Activated naive CD4-positive, alpha-beta T cell treated with anti-CD3 and anti-CD28 coated beads, Interleukin-2, amount 50 U/mL, for 24 hours (primary cell): ENCODE results near the gene SNAPC1.
A peak's percentile ranks its signal among the peaks of the same experiment; 100 is the strongest.
"Not testable (repeated sequence)": the region's sequence is repeated elsewhere in the genome, so short reads cannot be mapped to it uniquely, and the experiment has no call there.

Experiments
- H3K27ac Mint-ChIP-seq: one replicate; pipeline ENCODE4 v1.8.0; 2021; ENCODE audit warnings: mild to moderate bottlenecking, mixed read lengths
- H3K27me3 Mint-ChIP-seq: one replicate; pipeline ENCODE4 v1.8.0; 2021; ENCODE audit warnings: mixed read lengths
- H3K36me3 Mint-ChIP-seq: one replicate; pipeline ENCODE4 v1.8.0; 2021; ENCODE audit warnings: mixed read lengths
- H3K4me1 Mint-ChIP-seq: one replicate; pipeline ENCODE4 v1.8.0; 2021; ENCODE audit warnings: mixed read lengths
- H3K4me3 Mint-ChIP-seq: one replicate; pipeline ENCODE4 v1.8.0; 2021; ENCODE audit warnings: mild to moderate bottlenecking, mixed read lengths
- H3K9me3 Mint-ChIP-seq: one replicate; pipeline ENCODE4 v1.8.0; 2021; ENCODE audit warnings: mixed read lengths

Gene SNAPC1

DNA sequence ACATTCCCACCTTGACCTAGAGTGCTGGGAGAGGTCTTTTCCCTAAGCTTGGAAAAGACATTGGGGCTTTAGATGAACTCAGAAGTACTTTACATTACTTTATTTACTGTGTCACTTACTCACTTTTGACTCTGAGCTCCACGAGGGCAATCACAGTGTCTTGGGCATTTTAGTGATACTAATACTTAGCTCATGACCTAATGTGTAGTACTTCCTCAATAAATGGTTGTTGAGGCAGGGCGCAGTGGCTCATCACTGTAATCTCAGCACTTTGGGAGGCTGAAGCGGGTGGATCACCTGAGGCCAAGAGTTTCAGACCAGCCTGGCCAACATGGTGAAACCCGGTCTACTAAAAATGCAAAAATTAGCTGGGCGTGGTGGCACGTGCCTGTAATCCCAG is 19.8 kb upstream of the SNAPC1 start:
- Mint-ChIP-seq H3K36me3 (peaks cover 12% of the 10 kb centered on the region), H3K4me3 (no peak overlapping the region), H3K9me3 (no peaks in the 10 kb centered on the region), H3K4me1 (peaks cover 3% of the 10 kb centered on the region), H3K27me3 (no peaks in the 10 kb centered on the region), H3K27ac (no peak overlapping the region)

- no peaks in the 10 kb centered on the region for H3K4me1 Mint-ChIP-seq
- H3K27me3 Mint-ChIP-seq = no peaks in the 10 kb centered on the region
- H3K9me3 Mint-ChIP-seq = no peaks in the 10 kb centered on the region
- H3K36me3 Mint-ChIP-seq = peaks cover 9% of the 10 kb centered on the region
- no peak overlapping the region for H3K27ac Mint-ChIP-seq
- H3K4me3 Mint-ChIP-seq = no peak overlapping the region
Measured at GRCh38 chr14:61744238-61744637, 18.0 kb upstream of the SNAPC1 start.

DNA sequence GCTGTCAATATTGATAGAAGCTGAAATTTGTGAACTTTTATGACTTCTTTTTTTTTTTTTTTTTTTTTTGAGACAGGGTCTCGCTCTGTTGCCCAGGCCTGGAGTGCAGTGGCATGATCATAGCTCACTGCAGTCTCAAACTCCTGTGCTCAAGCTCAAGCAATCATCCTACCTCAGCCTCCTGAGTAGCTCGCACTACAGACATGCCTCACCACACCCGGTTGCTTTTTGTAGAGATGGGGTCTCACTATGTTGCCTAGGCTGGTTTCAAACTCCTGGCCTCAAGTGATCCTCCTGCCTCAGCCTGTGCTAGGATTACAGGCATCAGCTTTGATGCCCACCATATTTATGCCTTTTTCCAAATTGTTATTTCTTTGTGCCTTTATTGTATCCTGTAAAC is 15.9 kb upstream of the SNAPC1 start:
- Mint-ChIP-seq H3K4me1 (peaks cover 12% of the 10 kb centered on the region), H3K27ac (peak overlapping the region; percentile 3)
- H3K9me3 Mint-ChIP-seq, H3K27me3 Mint-ChIP-seq, H3K36me3 Mint-ChIP-seq, H3K4me3 Mint-ChIP-seq: not testable (repeated sequence)

DNA sequence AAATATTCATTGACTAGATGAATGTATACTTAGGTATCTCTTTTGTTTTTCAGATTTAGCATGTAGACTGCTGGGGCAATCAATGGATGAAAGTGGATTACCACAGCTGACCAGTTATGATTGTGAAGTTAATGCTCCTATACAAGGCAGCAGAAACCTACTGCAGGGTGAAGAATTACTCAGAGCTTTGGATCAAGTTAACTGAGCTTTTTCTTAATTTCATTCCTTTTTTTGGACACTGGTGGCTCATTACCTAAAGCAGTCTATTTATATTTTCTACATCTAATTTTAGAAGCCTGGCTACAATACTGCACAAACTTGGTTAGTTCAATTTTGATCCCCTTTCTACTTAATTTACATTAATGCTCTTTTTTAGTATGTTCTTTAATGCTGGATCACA is 15.3 kb upstream of the SNAPC1 start:
- Mint-ChIP-seq H3K9me3 (no peaks in the 10 kb centered on the region), H3K27ac (peak overlapping the region; percentile 3), H3K4me3 (no peak overlapping the region), H3K27me3 (no peaks in the 10 kb centered on the region), H3K4me1 (peaks cover 15% of the 10 kb centered on the region), H3K36me3 (peaks cover 4% of the 10 kb centered on the region)

- Mint-ChIP-seq H3K4me1 (peaks cover 15% of the 10 kb centered on the region), H3K27me3 (no peaks in the 10 kb centered on the region), H3K9me3 (no peaks in the 10 kb centered on the region), H3K36me3 (peaks cover 4% of the 10 kb centered on the region), H3K4me3 (no peak overlapping the region), H3K27ac (no peak overlapping the region)
Measured at GRCh38 chr14:61747342-61747741, 14.9 kb upstream of the SNAPC1 start.

- no peak overlapping the region for H3K4me3 Mint-ChIP-seq
- H3K27me3 Mint-ChIP-seq = no peaks in the 10 kb centered on the region
- H3K9me3 Mint-ChIP-seq = no peaks in the 10 kb centered on the region
- peaks cover 15% of the 10 kb centered on the region for H3K4me1 Mint-ChIP-seq
- no peak overlapping the region for H3K27ac Mint-ChIP-seq
- H3K36me3 Mint-ChIP-seq = peaks cover 4% of the 10 kb centered on the region
Measured at GRCh38 chr14:61749264-61749663, 13.0 kb upstream of the SNAPC1 start.

DNA sequence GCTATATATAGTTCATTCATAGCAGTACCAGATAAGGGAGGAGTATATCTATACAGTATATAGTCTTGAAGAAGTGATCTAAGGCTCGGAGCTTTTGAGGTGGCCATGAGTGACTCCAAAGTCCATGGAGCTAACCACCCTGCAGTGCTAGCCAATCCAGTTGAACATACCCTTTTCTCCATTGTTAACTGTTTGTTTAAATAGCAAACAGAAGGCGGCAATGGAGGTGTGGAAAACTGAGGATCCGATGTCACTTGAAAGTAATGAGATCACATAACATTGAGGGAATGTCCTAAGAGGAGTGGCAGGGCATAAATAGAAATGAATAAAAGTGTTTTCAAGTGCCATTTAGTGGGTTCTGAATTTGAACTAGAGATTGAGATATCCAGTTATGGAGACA is 12.4 kb upstream of the SNAPC1 start:
- Mint-ChIP-seq H3K4me3 (peak overlapping the region; percentile 26), H3K27me3 (no peaks in the 10 kb centered on the region), H3K36me3 (peaks cover 4% of the 10 kb centered on the region), H3K27ac (no peak overlapping the region), H3K4me1 (peaks cover 15% of the 10 kb centered on the region), H3K9me3 (no peaks in the 10 kb centered on the region)

DNA sequence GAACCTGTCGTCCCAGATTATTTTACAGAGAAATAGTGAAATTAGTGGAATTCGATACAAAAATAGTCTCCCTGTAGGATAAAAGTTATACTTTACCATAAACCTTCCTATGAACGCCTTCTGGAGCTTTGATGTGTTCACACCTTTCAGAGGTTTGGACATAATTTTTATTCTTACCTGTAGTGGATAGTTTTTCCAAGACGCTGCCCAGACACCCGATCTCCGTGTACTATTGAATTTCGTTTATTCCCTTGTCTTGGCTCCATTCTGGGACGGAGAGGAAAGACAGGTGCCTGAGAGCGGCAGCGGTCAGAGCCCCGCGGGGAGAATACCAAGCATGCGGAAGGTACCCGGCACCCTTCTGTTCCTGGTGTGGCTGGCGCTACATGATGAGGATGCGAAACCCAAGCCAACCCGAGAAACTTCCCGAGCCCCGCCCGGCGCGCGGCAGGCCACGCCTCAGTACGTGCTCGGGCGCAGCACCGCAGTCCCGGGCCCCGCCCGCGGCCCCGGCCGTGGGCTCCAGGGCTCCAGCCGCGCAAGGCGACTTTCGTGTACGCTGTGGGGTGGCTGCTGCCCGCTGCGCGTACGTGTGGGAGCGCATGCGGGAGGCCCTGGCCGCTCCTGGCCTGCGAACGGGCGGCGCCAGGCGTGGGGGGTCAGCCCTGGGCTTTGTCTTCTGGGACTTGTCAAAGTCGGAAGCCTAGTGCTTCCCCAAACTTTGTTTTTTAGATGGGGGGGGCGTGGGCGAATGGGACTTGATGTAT is 11.3 kb upstream of the SNAPC1 start:
- Mint-ChIP-seq H3K9me3 (no peaks in the 10 kb centered on the region), H3K36me3 (peaks cover 2% of the 10 kb centered on the region), H3K27ac (peak overlapping the region; percentile 90), H3K4me1 (peaks cover 15% of the 10 kb centered on the region), H3K27me3 (peaks cover 1% of the 10 kb centered on the region), H3K4me3 (peak overlapping the region; percentile 89)

DNA sequence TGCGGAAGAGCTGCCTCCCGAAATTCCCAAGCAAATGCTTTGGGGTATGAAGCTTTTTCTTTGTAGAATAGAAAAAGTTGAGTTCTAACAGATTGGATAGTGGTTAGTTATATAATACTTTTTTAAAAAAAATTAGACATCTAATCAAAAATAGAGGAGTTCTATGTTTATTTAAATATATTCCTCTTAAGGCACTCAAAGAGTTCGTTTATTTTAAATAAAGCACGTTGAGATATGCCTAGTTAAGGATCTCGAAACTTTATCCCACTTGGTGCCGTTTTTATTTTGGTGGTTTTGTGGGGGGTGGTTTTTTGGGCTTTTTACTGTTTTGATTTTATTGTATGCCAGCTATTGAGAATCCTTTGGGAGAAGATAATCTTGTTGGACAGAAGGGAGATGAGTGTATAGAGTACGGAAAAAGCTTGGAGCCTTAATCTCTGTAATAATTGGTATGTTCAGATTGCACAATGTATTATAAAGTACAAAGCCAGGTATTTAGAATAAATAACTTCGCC is 10.7 kb upstream of the SNAPC1 start:
- Mint-ChIP-seq H3K27ac (no peak overlapping the region), H3K36me3 (peaks cover 2% of the 10 kb centered on the region), H3K27me3 (peaks cover 1% of the 10 kb centered on the region), H3K4me1 (peaks cover 15% of the 10 kb centered on the region), H3K9me3 (no peaks in the 10 kb centered on the region), H3K4me3 (peak overlapping the region; percentile 39)

- no peak overlapping the region for H3K27ac Mint-ChIP-seq
- peaks cover 15% of the 10 kb centered on the region for H3K4me1 Mint-ChIP-seq
- H3K36me3 Mint-ChIP-seq = peaks cover 2% of the 10 kb centered on the region
- H3K27me3 Mint-ChIP-seq = peaks cover 1% of the 10 kb centered on the region
- H3K4me3 Mint-ChIP-seq = no peak overlapping the region
- H3K9me3 Mint-ChIP-seq = no peaks in the 10 kb centered on the region
Measured at GRCh38 chr14:61752626-61753025, 9.6 kb upstream of the SNAPC1 start.

DNA sequence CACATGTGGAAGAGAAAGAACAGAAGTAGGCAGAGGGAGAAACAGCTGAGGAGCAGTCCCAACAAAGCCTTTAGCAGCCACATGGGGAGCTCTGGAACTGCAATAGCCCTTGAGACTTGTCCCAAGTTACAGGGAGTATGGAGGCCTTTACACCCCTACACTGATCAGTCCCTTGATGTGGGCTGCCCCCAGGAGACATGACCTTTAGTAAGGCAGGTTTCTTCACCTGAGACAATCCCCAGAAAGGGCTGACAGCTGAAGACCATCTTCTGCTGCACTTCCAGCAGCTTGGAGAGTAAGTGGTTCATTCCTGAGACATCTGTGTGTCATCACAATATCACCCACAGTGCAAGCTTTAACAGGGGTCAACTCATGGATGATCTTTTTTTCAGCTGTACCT is 8.6 kb upstream of the SNAPC1 start:
- no peaks in the 10 kb centered on the region for H3K36me3 Mint-ChIP-seq
- no peak overlapping the region for H3K27ac Mint-ChIP-seq
- peaks cover 15% of the 10 kb centered on the region for H3K4me1 Mint-ChIP-seq
- H3K9me3 Mint-ChIP-seq = no peaks in the 10 kb centered on the region
- H3K4me3 Mint-ChIP-seq = no peak overlapping the region
- peaks cover 1% of the 10 kb centered on the region for H3K27me3 Mint-ChIP-seq

DNA sequence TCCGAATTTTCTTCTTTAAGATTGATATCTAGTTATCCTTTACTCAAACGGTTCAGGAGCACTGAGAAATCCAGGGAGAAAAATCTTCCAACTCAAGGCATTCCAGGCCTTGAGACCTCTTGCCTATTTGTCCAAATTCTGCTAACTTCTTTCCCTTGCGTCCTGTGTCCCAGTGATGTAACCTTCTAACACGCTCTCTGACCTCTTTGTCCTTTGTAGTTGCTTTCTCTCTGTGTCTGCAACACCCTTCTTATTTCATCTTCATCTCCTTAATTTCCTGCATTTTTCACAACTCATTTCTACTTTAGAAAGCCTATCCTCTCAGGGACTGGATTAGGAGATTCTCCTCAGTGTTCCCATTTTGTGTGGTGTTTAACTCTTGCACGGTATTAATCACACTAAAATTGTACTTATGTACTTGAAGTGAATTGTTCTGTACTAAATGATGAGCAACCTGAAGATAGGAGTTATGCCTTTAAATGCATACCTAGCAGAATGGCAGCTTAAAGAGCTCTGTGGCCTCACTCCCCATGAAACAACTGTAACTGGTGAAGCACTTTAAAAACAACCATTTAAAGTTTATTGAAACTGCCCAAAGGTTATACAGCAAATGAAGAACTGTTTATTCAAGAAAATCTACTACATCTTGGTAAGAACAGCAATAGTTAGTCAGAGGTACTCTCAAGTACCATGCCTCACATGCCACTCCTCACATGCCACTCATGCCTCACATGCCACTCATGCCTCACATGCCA is 7.4 kb upstream of the SNAPC1 start:
- no peaks in the 10 kb centered on the region for H3K9me3 Mint-ChIP-seq
- no peak overlapping the region for H3K4me3 Mint-ChIP-seq
- H3K27ac Mint-ChIP-seq = no peak overlapping the region
- no peaks in the 10 kb centered on the region for H3K36me3 Mint-ChIP-seq
- H3K4me1 Mint-ChIP-seq = peaks cover 14% of the 10 kb centered on the region
- peaks cover 1% of the 10 kb centered on the region for H3K27me3 Mint-ChIP-seq

DNA sequence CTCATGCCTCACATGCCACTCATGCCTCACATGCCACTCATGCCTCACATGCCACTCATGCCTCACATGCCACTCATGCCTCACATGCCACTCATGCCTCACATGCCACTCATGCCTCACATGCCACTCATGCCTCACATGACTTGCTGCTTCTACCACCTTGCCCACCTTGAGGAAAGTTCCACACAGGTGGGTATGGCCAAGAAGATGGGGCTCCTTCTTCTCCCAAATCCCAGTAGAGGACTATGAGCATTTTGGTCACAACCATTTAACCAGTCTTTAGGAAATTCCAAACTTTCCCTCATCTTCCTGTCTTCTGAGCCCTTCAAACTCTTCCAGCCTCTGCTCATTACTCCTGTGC is 6.9 kb upstream of the SNAPC1 start:
- not testable (repeated sequence) for H3K36me3 Mint-ChIP-seq, H3K27me3 Mint-ChIP-seq, H3K9me3 Mint-ChIP-seq, H3K4me3 Mint-ChIP-seq, H3K4me1 Mint-ChIP-seq
- peak overlapping the region; percentile 42 for H3K27ac Mint-ChIP-seq

DNA sequence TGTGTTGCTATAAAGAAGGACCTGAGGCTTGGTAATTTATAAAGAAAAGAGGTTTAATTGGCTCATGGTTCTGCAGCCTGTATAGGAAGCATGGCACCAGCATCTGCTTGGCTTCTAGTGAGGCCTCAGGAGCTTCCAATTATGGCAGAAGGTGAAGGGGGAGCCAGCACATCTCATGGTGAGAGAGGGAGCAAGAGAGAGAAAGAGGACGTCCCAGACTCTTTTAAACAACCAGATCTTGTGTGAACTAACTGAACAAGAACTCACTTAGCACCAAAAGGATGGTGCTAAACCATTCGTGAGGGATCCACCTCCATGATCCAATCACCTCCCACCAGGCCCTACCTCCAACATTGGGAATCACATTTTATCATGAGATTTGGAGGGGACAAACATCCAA is 6.1 kb upstream of the SNAPC1 start:
- no peak overlapping the region for H3K4me3 Mint-ChIP-seq
- H3K9me3 Mint-ChIP-seq = no peaks in the 10 kb centered on the region
- H3K27ac Mint-ChIP-seq = no peak overlapping the region
- peaks cover 1% of the 10 kb centered on the region for H3K27me3 Mint-ChIP-seq
- no peaks in the 10 kb centered on the region for H3K36me3 Mint-ChIP-seq
- H3K4me1 Mint-ChIP-seq = peaks cover 8% of the 10 kb centered on the region

DNA sequence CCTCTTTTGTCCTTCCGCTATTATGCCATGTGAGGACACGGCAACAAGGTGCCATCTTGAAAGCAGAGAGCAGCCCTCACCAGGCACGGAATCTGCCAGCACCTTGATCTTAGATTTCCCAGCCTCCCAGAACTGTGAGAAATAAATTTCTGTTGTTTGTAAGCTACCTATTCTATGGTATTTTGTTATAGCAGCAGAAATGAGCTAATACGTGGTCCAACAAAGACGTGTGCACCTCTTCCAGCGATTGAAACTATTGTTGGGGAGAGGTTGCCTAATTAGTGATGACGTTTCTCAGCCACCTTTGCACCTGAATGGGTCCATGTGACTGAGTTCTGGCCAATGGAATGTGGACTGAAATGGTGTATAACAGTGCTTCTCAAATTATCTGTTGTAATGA is 2.3 kb upstream of the SNAPC1 start:
- H3K27me3 Mint-ChIP-seq = peaks cover 1% of the 10 kb centered on the region
- no peaks in the 10 kb centered on the region for H3K36me3 Mint-ChIP-seq
- peaks cover 31% of the 10 kb centered on the region for H3K4me1 Mint-ChIP-seq
- no peaks in the 10 kb centered on the region for H3K9me3 Mint-ChIP-seq
- no peak overlapping the region for H3K4me3 Mint-ChIP-seq
- H3K27ac Mint-ChIP-seq = no peak overlapping the region

- H3K4me1 Mint-ChIP-seq = peaks cover 48% of the 10 kb centered on the region
- H3K4me3 Mint-ChIP-seq = peak overlapping the region; percentile 99
- no peaks in the 10 kb centered on the region for H3K27me3 Mint-ChIP-seq
- no peaks in the 10 kb centered on the region for H3K9me3 Mint-ChIP-seq
- H3K27ac Mint-ChIP-seq = peak overlapping the region; percentile 97
- H3K36me3 Mint-ChIP-seq = peaks cover 6% of the 10 kb centered on the region
Measured at GRCh38 chr14:61761557-61761956, 663 bp upstream of the SNAPC1 start.
